Subcutaneous adipose tissue (tissue), 4 donors: ENCODE results near the gene HERC4. TPM values are rescaled to one million over a fixed set of nuclear protein-coding genes. Genes with fewer than 3 reads are reported as not detected.

ENCODE experiments used
- small RNA-seq: library from RNA; depleted of rRNA; stranded (forward); fragments of <200 nt; gene quantifications from one replicate; pipeline ENCODE3, GENCODE V24; 2016
- total RNA-seq, 4 donors: library from RNA; depleted of rRNA; stranded (reverse); fragments of >200 nt; gene quantifications; one replicate each; pipeline ENCODE4 v1.1.0, GENCODE V29; 2016
- TF ChIP-seq, protein P1 (sequence below): fragments of 450-650 bp; IDR thresholded peaks from one replicate; pipeline ENCODE4 v1.5.1; 2016; ENCODE audit warnings: low read depth, mild to moderate bottlenecking, control low read depth, antibody characterized with exemption, moderate library complexity

The HERC4 gene
- total RNA-seq, 4 donors from 2014 or later, result 57.7 to 80.8 (median 75.2) TPM

DNA sequence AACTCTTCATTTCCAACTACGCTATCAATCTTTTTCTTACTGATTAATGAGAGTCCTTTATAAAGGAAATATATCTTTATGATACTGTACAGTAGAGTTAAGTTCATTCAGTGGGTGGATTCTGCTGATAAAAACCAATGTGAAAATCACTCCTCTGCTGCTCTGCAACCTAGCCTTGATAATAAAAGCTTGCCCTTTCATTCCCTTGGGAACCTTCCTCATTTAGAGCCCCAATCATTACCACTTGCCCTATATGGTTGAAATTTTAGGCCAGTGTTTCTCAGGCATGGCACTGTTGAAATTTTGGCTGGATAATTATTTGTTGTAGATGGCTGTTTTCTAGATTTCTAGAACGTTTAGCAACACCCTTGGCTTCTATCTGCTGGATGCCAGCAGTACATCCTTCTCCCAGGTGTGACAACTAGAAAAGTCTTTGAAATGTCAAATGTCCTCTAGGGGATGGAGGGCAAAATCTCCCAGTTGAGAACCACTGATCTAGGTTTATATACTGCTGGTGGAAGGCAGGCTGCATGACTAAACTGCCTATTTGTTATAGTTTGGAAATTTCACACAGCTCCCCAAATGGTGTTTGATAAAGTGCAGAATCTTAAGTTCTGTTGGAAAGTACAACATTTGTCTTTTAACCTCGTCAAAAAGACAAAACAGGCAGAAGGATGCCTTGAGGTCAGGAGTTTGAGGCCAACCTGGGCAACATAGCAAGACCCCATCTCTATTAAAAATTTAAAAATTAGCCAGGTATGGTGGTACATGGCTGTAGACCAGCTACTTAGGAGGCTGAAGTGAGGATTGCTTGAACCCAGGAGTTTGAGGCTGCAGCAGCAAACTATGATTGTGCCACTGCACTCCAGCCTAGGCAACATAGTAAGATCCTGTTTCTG lies 199.5 kb downstream of the HERC4 start:
- TF ChIP-seq, protein P1, sequence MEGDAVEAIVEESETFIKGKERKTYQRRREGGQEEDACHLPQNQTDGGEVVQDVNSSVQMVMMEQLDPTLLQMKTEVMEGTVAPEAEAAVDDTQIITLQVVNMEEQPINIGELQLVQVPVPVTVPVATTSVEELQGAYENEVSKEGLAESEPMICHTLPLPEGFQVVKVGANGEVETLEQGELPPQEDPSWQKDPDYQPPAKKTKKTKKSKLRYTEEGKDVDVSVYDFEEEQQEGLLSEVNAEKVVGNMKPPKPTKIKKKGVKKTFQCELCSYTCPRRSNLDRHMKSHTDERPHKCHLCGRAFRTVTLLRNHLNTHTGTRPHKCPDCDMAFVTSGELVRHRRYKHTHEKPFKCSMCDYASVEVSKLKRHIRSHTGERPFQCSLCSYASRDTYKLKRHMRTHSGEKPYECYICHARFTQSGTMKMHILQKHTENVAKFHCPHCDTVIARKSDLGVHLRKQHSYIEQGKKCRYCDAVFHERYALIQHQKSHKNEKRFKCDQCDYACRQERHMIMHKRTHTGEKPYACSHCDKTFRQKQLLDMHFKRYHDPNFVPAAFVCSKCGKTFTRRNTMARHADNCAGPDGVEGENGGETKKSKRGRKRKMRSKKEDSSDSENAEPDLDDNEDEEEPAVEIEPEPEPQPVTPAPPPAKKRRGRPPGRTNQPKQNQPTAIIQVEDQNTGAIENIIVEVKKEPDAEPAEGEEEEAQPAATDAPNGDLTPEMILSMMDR, result no peak

Small RNA genes within 50 kb of the gene (small RNA-seq; reads per million reads assigned to genes)
- gene RN7SL220P, result not detected

Other genes starting within 250 kb of the HERC4 start
- gene DNAJC12, start 237.1 kb downstream of the HERC4 start, total RNA-seq, result under 1 TPM in 2 of 4 donors, not detected in 2; 0.51 to 0.98 TPM
- gene SIRT1, start 190.6 kb downstream of the HERC4 start, total RNA-seq, result 10 to 100 TPM; 34.7 to 44.7 (median 36.8) TPM
- gene MYPN, start 34.2 kb upstream of the HERC4 start, total RNA-seq, result not detected
- not detected for gene ATOH7, start 156.8 kb upstream of the HERC4 start, total RNA-seq